Mesodermal cell (in vitro differentiated cells): Measurements from ENCODE around the gene DHX8.

Source experiments
- H3K27ac ChIP-seq: 2 replicates; pipeline ENCODE4 v1.7.0; 2013; ENCODE audit warnings: mild to moderate bottlenecking, low read depth, low read length, moderate library complexity; ENCODE audit not compliant: severe bottlenecking
- H3K36me3 ChIP-seq: 2 replicates; pipeline ENCODE4 v1.7.1; 2013; ENCODE audit warnings: mild to moderate bottlenecking, low read length, moderate library complexity; ENCODE audit not compliant: control insufficient read depth, insufficient read depth
- H3K4me1 ChIP-seq: one replicate; pipeline ENCODE4 v1.7.1; 2013; ENCODE audit warnings: mild to moderate bottlenecking, low read length; ENCODE audit not compliant: insufficient read depth, control insufficient read depth, poor library complexity, severe bottlenecking
- H3K4me3 ChIP-seq: 2 replicates; pipeline ENCODE4 v1.7.0; 2013; ENCODE audit warnings: low read length, control low read depth, mild to moderate bottlenecking; ENCODE audit not compliant: insufficient read depth, poor library complexity, severe bottlenecking; ENCODE audit errors: extremely low read depth
- H3K9me3 ChIP-seq: 2 replicates; pipeline ENCODE4 v1.7.1; 2013; ENCODE audit warnings: mild to moderate bottlenecking, low read length, moderate library complexity; ENCODE audit not compliant: control insufficient read depth
- WGBS, 2 experiments: methylation state at CpG; one replicate each; pipeline ENCODE4 v1.1.5; 2013; ENCODE audit warnings: missing lambda C conversion rate in 2 of 2; ENCODE audit not compliant: insufficient coverage in 2 of 2; 5-methylcytosine and 5-hydroxymethylcytosine counted together

The DHX8 gene

GRCh38 chr17:43548689-43549379 lies 65.1 kb downstream of the DHX8 start:
- Histone ChIP-seq H3K27ac (no peak overlapping the region), H3K36me3 (no peaks in the 10 kb centered on the region)
- WGBS, 2 experiments = 67 to 83% methylated on average over 1 of the region's 3 CpGs

GRCh38 chr17:43549496-43549895 lies 65.7 kb downstream of the DHX8 start:
- Histone ChIP-seq H3K9me3 (no peaks in the 10 kb centered on the region), H3K4me3 (no peak overlapping the region), H3K36me3 (no peaks in the 10 kb centered on the region), H3K4me1 (peaks cover 20% of the 10 kb centered on the region), H3K27ac (no peak overlapping the region)
- WGBS, 2 experiments = 80 to 92% methylated on average over 2 to 5 of the region's 5 CpGs

More at GRCh38 chr17:43548689-43549379, 65.1 kb downstream of the DHX8 start:
- no peak overlapping the region for H3K4me3 ChIP-seq
- peaks cover 24% of the 10 kb centered on the region for H3K4me1 ChIP-seq
- no peaks in the 10 kb centered on the region for H3K9me3 ChIP-seq

DNA sequence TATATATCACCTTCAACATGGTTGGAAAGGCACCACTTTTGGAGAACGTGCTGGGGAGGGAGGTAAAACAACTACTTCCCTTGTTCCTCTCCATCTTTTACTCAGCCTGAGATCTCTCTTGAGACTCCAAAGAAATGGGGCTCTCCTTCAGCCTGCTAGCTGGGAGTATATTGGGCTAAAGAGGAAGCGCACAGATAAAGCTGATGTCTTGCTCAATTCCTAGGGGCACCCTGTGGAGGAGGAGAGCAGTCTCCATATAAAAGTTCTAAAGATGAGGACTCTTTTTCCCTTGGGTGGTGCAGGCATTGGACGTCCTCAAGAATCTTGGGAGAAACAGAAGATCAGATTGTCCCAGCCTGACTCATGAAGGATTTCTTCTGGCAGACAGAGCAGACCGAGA lies 67.0 kb downstream of the DHX8 start:
- WGBS, 2 experiments = 90 to 93% methylated on average over 3 of the region's 4 CpGs
- no peak overlapping the region for H3K4me3 ChIP-seq
- H3K9me3 ChIP-seq = no peaks in the 10 kb centered on the region
- H3K36me3 ChIP-seq = no peaks in the 10 kb centered on the region
- no peak overlapping the region for H3K27ac ChIP-seq
- H3K4me1 ChIP-seq = peaks cover 23% of the 10 kb centered on the region

- Histone ChIP-seq H3K4me3 (no peak overlapping the region), H3K9me3 (no peaks in the 10 kb centered on the region), H3K4me1 (peaks cover 17% of the 10 kb centered on the region), H3K36me3 (no peaks in the 10 kb centered on the region), H3K27ac (no peak overlapping the region)
- 86 to 97% methylated on average over 4 to 7 of the region's 8 CpGs for WGBS, 2 experiments
These were observed 68.6 kb downstream of the DHX8 start for GRCh38 chr17:43552229-43552837.

GRCh38 chr17:43553573-43553972 lies 69.8 kb downstream of the DHX8 start:
- 33% methylated on average over 1 of the region's 2 CpGs; no CpG with 5 or more reads in 1 of the 2 experiments for whole genome bisulfite sequencing, 2 experiments

DNA sequence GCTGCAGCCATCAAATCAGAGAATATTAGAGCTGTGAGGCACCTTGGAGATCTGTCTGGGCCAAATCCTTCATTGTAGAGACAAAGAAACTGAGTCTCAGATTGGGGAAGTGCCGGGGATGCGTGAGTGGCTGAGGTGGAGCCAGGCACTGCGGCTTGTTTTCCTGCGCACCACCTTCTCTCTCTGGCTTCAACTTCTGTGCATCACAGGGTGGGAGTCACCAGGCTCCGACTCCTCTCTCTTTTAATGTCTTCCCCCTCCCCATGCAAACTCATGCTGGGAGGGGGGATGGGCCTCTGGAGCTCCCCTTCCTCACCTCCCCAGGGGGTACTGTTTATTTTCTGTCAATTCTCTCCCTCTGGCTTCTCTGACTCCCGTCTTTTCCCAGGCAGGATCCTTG lies 71.1 kb downstream of the DHX8 start:
- Histone ChIP-seq H3K27ac (no peak overlapping the region), H3K9me3 (no peaks in the 10 kb centered on the region), H3K36me3 (no peaks in the 10 kb centered on the region), H3K4me3 (no peak overlapping the region), H3K4me1 (peaks cover 10% of the 10 kb centered on the region)
- WGBS, 2 experiments = 19 to 20% methylated on average over 2 to 4 of the region's 6 CpGs

More at GRCh38 chr17:43553573-43553972, 69.8 kb downstream of the DHX8 start:
- no peaks in the 10 kb centered on the region for H3K36me3 ChIP-seq
- H3K4me1 ChIP-seq = peaks cover 9% of the 10 kb centered on the region
- no peak overlapping the region for H3K4me3 ChIP-seq
- H3K9me3 ChIP-seq = no peaks in the 10 kb centered on the region
- H3K27ac ChIP-seq = no peak overlapping the region

- Histone ChIP-seq H3K27ac (no peak overlapping the region), H3K36me3 (no peaks in the 10 kb centered on the region), H3K4me1 (peaks cover 17% of the 10 kb centered on the region), H3K9me3 (no peaks in the 10 kb centered on the region), H3K4me3 (no peak overlapping the region)
- WGBS, 2 experiments = 78 to 100% methylated on average over 2 to 3 of the region's 5 CpGs
These were observed 72.5 kb downstream of the DHX8 start for GRCh38 chr17:43556292-43556691.

DNA sequence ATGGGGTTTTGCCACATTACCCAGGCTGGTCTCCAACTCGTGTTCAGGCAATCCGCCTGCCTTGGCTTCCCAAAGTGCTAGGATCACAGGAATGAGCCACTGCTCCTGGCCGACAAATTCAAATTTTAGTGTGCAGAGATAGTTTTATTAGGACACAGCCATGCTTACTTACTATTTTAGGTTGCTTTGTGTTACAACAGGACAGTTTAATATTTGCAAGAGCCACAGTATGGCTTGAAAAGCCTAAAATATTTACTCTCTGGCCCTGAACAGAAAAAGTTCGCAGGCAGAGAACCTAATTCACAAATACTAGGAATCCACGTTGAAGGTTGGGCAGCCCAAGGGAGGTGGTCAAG lies 75.0 kb downstream of the DHX8 start:
- Histone ChIP-seq H3K4me3 (no peak overlapping the region), H3K27ac (no peak overlapping the region), H3K9me3 (no peaks in the 10 kb centered on the region), H3K4me1 (peaks cover 36% of the 10 kb centered on the region), H3K36me3 (no peaks in the 10 kb centered on the region)
- 88 to 100% methylated on average over 2 to 3 of the region's 5 CpGs for WGBS, 2 experiments

DNA sequence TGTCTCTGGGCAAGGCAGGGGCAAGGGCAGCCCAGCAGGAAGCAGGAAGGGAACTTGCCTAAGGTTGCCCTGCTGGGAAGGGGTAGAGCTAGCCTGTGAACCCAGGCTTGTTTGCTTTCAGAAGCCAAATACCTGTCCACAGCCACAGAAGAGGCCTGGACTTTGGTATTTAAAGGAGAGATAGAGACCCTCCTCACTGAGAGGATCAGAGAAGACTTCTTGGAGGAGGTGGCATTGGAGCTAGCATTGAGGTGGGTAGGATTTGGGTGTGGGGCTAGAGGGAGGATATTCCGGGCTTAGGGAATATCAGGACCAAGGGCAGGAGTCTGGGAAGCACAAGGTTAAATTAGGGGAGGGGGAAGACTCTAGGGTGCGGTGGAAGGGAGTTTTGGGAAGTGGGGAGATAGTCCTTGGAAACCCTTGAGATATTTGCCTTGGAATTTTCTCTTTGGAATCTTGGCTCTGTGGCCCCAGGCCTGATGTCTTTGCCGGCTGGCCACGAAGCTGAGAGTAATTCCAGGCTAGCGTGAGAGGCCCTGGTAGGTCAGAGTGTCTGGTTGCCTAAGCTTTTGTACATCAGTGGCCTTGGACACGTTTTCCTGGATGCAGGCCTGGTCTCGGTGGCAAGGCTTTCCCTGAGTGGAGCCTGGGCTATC lies 75.5 kb downstream of the DHX8 start:
- Histone ChIP-seq H3K9me3 (no peaks in the 10 kb centered on the region), H3K4me3 (no peak overlapping the region), H3K27ac (no peak overlapping the region), H3K4me1 (peaks cover 36% of the 10 kb centered on the region), H3K36me3 (no peaks in the 10 kb centered on the region)
- 78 to 86% methylated on average over 7 of the region's 7 CpGs for WGBS, 2 experiments

DNA sequence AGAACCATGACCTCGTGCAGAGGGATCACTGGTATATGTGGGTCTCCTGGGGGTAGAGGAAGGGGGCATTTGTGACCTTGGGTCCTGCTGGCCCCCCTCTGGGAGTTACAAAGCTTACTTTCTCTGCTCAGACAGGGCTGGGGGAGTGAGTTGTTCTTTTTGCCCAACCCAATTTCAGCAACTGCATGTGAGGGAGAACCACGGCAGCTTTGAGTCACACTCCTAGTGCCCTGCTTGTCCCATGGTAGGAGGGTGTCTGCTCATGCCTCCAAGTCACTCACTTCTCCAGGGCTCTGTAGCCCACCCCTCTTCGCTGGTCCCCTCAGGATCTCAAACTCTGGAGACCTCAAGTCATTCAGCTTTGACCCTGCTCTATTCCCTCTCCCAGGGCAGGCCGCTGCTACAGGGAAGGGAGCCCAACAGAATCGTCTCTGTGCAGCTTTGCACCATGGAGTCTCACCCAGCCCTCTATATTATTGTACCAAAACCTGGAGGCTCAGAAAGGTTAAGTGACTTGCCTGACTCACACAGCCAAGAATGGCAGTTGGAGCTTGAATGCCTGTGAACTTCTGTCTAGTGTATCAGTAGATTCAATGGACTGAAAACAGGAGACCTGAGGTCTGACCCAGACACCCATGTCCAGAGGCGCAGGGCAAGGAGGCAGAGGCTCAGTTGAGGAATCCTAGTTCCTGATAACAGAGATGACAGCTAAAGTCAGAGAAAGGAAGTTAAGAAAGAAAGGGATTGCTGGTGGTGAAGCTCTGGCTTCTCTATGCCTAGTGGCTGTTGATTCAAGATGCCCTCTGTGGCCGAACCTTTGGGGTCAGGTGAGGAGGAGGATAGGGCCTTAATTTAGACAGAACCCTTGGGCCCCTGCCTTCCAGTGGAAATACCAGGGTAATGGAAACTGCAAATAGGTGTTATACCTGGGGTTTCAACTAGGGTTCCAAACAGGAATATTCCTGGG lies 77.0 kb downstream of the DHX8 start:
- no peak overlapping the region for H3K27ac ChIP-seq
- WGBS, 2 experiments = 88 to 89% methylated on average over 6 of the region's 7 CpGs
- H3K9me3 ChIP-seq = no peaks in the 10 kb centered on the region
- H3K36me3 ChIP-seq = no peaks in the 10 kb centered on the region
- H3K4me3 ChIP-seq = no peak overlapping the region
- peaks cover 27% of the 10 kb centered on the region for H3K4me1 ChIP-seq
